A673 (cell line): ENCODE results near the gene IFRD2. TPM values are rescaled to one million over a fixed set of nuclear protein-coding genes. Genes with fewer than 3 reads are reported as not detected.
A peak's percentile ranks its signal among the peaks of the same experiment; 100 is the strongest.

Experiments
- BruUV-seq: library from RNA; stranded (reverse); fragments of 400-500 nt; replicated peaks from 2 replicates; lab custom pipeline; 2021; lab: Mats Ljungman, UMichigan
- CTCF ChIA-PET: fragments of 300-600 bp; sonication (Branson Sonifier 250); formaldehyde crosslinking; loops from one replicate; lab custom pipeline; 2022; ENCODE audit warnings: antibody characterized with exemption; lab: Charles Lee
- POLR2A ChIA-PET: fragments of 300-600 bp; sonication (Branson Sonifier 250); formaldehyde crosslinking; loops from one replicate; lab custom pipeline; 2022; ENCODE audit warnings: antibody characterized with exemption; ENCODE audit not compliant: low non-redundant PET; lab: Charles Lee
- DNase-seq: peaks from one replicate; pipeline ENCODE4 v3.0.0-alpha.2; 2015; ENCODE audit warnings: low spot score
- H3K27ac ChIP-seq: fragments of 200-600 bp; sonication (generic); 2 replicates; pipeline ENCODE4 v1.5.1; 2016; ENCODE audit warnings: mixed run types, low read depth, mild to moderate bottlenecking, mixed read lengths, antibody characterized with exemption, low read length; ENCODE audit not compliant: poor library complexity, severe bottlenecking
- H3K27me3 ChIP-seq: fragments of 200-600 bp; sonication (generic); replicated peaks from 2 replicates; pipeline ENCODE4 v1.6.1; 2017; ENCODE audit warnings: mixed run types, low read depth, mild to moderate bottlenecking, mixed read lengths, antibody characterized with exemption, low read length; ENCODE audit not compliant: insufficient read depth, poor library complexity
- H3K36me3 ChIP-seq: fragments of 200-600 bp; sonication (generic); 2 replicates; pipeline ENCODE4 v1.6.1; 2016; ENCODE audit warnings: mixed run types, mild to moderate bottlenecking, mixed read lengths, antibody characterized with exemption, low read length; ENCODE audit not compliant: insufficient read depth, poor library complexity, severe bottlenecking
- H3K4me1 ChIP-seq: fragments of 200-600 bp; sonication (generic); 2 replicates; pipeline ENCODE4 v1.6.1; 2017; ENCODE audit warnings: mixed run types, mild to moderate bottlenecking, mixed read lengths, antibody characterized with exemption, low read length; ENCODE audit not compliant: insufficient read depth, poor library complexity, severe bottlenecking
- H3K4me3 ChIP-seq: fragments of 200-600 bp; sonication (generic); 2 replicates; pipeline ENCODE4 v1.5.1; 2016; ENCODE audit warnings: low read depth, mixed run types, mild to moderate bottlenecking, mixed read lengths, low read length; ENCODE audit not compliant: poor library complexity, severe bottlenecking
- H3K9me3 ChIP-seq: fragments of 200-600 bp; sonication (generic); 2 replicates; pipeline ENCODE4 v1.6.1; 2016; ENCODE audit warnings: mixed run types, low read depth, mild to moderate bottlenecking, mixed read lengths, antibody characterized with exemption, low read length; ENCODE audit not compliant: poor library complexity, severe bottlenecking
- EZH2 ChIP-seq: fragments of 200-600 bp; sonication (generic); IDR thresholded peaks from 2 replicates; pipeline ENCODE4 v1.6.1; 2017; ENCODE audit warnings: borderline replicate concordance, low read depth, mild to moderate bottlenecking, mixed read lengths, antibody characterized with exemption, low read length; ENCODE audit not compliant: poor library complexity, severe bottlenecking
- intact Hi-C: fragments of 100-400 bp; cut with micrococcal nuclease; formaldehyde crosslinking; loops from one replicate; pipeline ENCODE4 v1.10.0; 2022; ENCODE audit not compliant: unreplicated experiment
- total RNA-seq: library from RNA; stranded (reverse); gene quantifications from 2 replicates; pipeline ENCODE4 v1.2.3, GENCODE V29; 2021
- TF ChIP-seq, protein P1 (sequence below): fragments of 300-800, 200-600 bp; sonication (generic); conservative IDR thresholded peaks from 2 replicates; pipeline ENCODE4 v1.5.1; 2017; ENCODE audit warnings: low read depth, mild to moderate bottlenecking, antibody characterized with exemption, low read length, moderate library complexity, mixed read lengths

The IFRD2 gene
- total RNA-seq, 1 experiment from 2014 or later, result 77.4 TPM

DNA sequence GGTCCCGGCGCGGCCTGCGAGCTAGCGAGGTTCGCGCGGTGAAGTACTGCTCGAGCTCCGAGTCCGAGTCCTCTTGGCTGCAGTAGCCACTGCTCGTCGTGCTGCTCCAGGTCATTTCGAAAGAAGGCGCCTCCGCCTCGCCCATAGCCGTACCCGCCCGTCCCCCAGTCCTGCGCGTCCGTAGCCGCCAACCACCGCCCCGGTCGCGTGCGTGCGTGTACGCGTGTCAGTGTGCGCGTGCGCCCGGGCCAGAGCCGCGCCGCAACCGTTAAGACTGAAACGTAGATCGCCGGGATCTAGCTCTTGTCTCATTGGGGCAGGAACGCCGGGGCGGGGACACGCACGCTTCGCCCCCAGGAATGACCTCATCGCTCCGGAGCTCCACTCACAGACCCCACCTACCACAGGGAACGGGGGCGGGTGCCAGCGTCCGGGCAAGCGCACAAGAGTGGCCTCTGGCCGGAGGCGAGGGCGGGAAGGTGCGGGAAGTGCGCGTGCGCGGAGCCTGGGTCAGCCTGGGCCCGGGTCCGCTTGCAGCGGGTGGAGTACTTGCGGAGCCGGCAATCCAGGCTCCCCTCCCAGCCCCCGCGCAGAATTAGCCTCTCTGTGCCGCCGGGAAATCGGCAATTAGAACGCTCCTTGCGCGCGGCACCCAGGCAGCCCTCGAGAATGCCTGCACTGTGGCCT lies 45.1 kb upstream of the IFRD2 start:
- intact Hi-C loops, result no loop called here
- CTCF ChIA-PET, result interaction anchor here (0.5 to 1.5 kb wide), 3 partner anchors 9 to 1052 kb away, joined by 4 to 6 read pairs (median 4); partner anchors contain the start of gene TUSC2
- peak; percentile 95 for DNase-seq
- H3K9me3 ChIP-seq, result no peaks in the 10 kb centered on the region
- H3K4me3 ChIP-seq, result peak overlapping the region; percentile 82
- H3K4me1 ChIP-seq, result no peaks in the 10 kb centered on the region
- POLR2A ChIA-PET, result interaction anchor here (1.1 kb wide), 1 partner anchor 9 kb away, joined by 4 read pairs; the partner anchor contains the start of gene TUSC2
- H3K27me3 ChIP-seq, result no peaks in the 10 kb centered on the region
- BruUV-seq, result no TSS peak
- TF ChIP-seq EZH2, result no peak
- TF ChIP-seq, protein P1, sequence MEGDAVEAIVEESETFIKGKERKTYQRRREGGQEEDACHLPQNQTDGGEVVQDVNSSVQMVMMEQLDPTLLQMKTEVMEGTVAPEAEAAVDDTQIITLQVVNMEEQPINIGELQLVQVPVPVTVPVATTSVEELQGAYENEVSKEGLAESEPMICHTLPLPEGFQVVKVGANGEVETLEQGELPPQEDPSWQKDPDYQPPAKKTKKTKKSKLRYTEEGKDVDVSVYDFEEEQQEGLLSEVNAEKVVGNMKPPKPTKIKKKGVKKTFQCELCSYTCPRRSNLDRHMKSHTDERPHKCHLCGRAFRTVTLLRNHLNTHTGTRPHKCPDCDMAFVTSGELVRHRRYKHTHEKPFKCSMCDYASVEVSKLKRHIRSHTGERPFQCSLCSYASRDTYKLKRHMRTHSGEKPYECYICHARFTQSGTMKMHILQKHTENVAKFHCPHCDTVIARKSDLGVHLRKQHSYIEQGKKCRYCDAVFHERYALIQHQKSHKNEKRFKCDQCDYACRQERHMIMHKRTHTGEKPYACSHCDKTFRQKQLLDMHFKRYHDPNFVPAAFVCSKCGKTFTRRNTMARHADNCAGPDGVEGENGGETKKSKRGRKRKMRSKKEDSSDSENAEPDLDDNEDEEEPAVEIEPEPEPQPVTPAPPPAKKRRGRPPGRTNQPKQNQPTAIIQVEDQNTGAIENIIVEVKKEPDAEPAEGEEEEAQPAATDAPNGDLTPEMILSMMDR, result no peak
- H3K36me3 ChIP-seq, result no peaks in the 10 kb centered on the region
- H3K27ac ChIP-seq, result peak overlapping the region; percentile 90

DNA sequence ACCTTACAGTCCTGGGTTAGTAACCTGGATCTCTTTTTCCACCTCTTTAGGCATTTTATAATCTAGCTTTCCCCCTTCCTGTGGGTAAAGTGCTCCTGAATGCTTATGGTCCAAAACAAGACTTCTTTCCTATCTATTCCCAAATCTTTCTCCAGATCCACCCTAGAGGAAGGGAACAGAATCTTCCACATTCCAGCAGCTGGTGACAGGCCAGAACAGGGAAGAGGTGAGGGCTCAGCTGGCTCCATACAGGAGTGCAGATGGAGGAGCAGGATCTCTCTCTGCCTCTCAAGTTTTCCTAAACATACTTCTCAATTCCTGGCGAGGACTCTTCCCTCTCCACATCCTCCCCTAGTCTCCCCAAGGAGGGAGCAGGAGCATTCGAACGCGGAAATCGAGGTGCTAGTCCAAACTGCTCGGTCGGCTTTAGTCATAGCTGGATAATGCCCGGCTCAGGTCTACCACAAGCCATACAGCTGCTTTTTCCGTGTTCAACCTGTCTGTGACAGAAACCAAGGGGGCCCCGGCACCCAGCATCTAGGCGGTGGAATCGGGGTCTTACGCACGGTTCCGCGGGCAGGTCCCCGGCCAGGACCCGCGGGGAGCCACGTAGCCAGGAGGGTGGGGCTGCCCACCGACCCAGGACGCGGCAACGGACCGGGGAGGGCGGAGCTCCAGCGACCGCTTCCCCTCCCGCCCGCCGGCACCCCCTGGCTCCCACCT lies 44.4 kb upstream of the IFRD2 start:
- peak overlapping the region; percentile 82 for H3K4me3 ChIP-seq
- intact Hi-C loops, result no loop called here

DNA sequence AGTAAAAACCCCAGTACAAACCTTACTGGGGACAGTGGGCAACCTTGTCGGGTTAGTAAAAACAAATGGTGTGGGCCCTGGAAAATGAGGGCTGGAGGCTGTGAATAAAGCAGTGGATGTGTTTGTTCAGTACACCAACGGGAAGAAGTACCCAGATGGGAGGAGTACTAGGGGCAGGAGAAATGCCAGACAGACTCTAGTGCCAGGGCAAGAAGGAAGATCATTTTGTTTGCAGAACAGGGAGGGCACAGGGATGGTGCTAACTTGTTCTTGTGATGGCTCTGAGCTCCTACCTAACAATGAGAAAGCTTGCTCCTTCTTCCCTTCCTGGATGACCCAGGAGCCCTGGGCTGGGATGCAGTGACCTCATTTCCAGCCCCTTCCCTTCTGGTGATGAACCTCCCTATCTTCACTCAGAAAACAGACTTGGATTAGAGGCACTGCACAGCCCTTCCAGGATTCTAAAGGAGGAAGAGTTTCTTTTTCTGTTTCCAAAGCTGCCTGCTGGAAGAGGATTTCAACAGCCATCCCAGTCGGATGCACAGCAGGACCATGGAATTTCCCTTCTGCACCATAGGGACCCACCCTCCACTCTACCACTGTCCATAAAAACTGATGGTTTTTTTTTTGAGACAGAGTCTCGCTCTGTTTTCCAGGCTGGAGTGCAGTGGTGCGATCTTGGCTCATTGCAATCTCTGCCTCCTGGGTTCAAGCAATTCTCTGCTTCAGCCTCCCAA lies 42.3 kb upstream of the IFRD2 start:
- DNase-seq, result no peak
- intact Hi-C loops, result no loop called here
- peaks cover 16% of the 10 kb centered on the region for H3K36me3 ChIP-seq
- no peaks in the 10 kb centered on the region for H3K4me1 ChIP-seq
- no peaks in the 10 kb centered on the region for H3K9me3 ChIP-seq
- H3K27me3 ChIP-seq, result no peaks in the 10 kb centered on the region
- no TSS peak for BruUV-seq
- H3K4me3 ChIP-seq, result no peak overlapping the region
- ChIA-PET POLR2A (no interaction called here), CTCF (no interaction called here)
- no peak overlapping the region for H3K27ac ChIP-seq
- TF ChIP-seq EZH2, result no peak
- TF ChIP-seq, protein P1, result no peak

More for the DNA sequence above, 44.4 kb upstream of the IFRD2 start:
- H3K4me1 ChIP-seq, result no peaks in the 10 kb centered on the region
- DNase-seq, result no peak
- no peaks in the 10 kb centered on the region for H3K9me3 ChIP-seq
- BruUV-seq, result TSS peak; percentile 64
- no peaks in the 10 kb centered on the region for H3K27me3 ChIP-seq
- ChIA-PET CTCF (interaction anchor here (0.5 to 1.5 kb wide), 3 partner anchors 8 to 1053 kb away, joined by 4 to 6 read pairs (median 4); partner anchors contain the start of gene TUSC2), POLR2A (interaction anchor here (1.1 kb wide), 1 partner anchor 8 kb away, joined by 4 read pairs; the partner anchor contains the start of gene TUSC2)
- H3K27ac ChIP-seq, result peak overlapping the region; percentile 90
- TF ChIP-seq, protein P1, result no peak
- no peak for TF ChIP-seq EZH2
- H3K36me3 ChIP-seq, result peaks cover 5% of the 10 kb centered on the region
